Endothelial cell (in vitro differentiated cells): ENCODE data around the gene ETFA. TPM values are rescaled to one million over a fixed set of nuclear protein-coding genes. Genes with fewer than 3 reads are reported as not detected.

Source experiments
- DNase-seq: peaks from one replicate; pipeline ENCODE4 v3.0.0; 2021; ENCODE audit warnings: low spot score
- H3K27ac Mint-ChIP-seq: one replicate; pipeline ENCODE4 v1.8.0; 2021; ENCODE audit warnings: mixed read lengths, inconsistent platforms; ENCODE audit not compliant: unreplicated experiment
- H3K27me3 Mint-ChIP-seq: one replicate; pipeline ENCODE4 v1.8.0; 2021; ENCODE audit warnings: mild to moderate bottlenecking, moderate library complexity, mixed read lengths, inconsistent platforms; ENCODE audit not compliant: unreplicated experiment
- H3K36me3 Mint-ChIP-seq: one replicate; pipeline ENCODE4 v1.8.0; 2021; ENCODE audit warnings: mild to moderate bottlenecking, low read depth, mixed read lengths, inconsistent platforms; ENCODE audit not compliant: unreplicated experiment
- H3K4me1 Mint-ChIP-seq: one replicate; pipeline ENCODE4 v1.8.0; 2021; ENCODE audit warnings: mild to moderate bottlenecking, mixed read lengths, inconsistent platforms; ENCODE audit not compliant: unreplicated experiment
- H3K4me3 Mint-ChIP-seq: one replicate; pipeline ENCODE4 v1.8.0; 2021; ENCODE audit warnings: mild to moderate bottlenecking, mixed read lengths, inconsistent platforms; ENCODE audit not compliant: unreplicated experiment
- H3K9me3 Mint-ChIP-seq: one replicate; pipeline ENCODE4 v1.8.0; 2021; ENCODE audit warnings: mixed read lengths, inconsistent platforms; ENCODE audit not compliant: unreplicated experiment
- CTCF ChIP-seq: fragments of 200-600 bp; sonication (generic); IDR thresholded peaks from one replicate; pipeline ENCODE4 v1.5.0; 2021; ENCODE audit warnings: antibody characterized with exemption; ENCODE audit not compliant: unreplicated experiment
- total RNA-seq: library from RNA; stranded (reverse); fragmentation: NEBNext Ultra II Directional; extraction: Animal tissue kit (Norgen Biotek cat#: 25700); gene quantifications from one replicate; pipeline ENCODE4 v1.2.1, GENCODE V29; 2021; ENCODE audit not compliant: unreplicated experiment

The ETFA gene
- total RNA-seq, 1 donor from 2014 or later = 103 TPM

- Mint-ChIP-seq H3K27ac (no peak overlapping the region), H3K9me3 (no peaks in the 10 kb centered on the region)
Measured at GRCh38 chr15:76209523-76209922, 101.7 kb downstream of the ETFA start.

GRCh38 chr15:76208786-76209424 lies 102.4 kb downstream of the ETFA start:
- Mint-ChIP-seq H3K27ac (no peak overlapping the region), H3K36me3 (peaks cover 21% of the 10 kb centered on the region), H3K27me3 (peaks cover 5% of the 10 kb centered on the region), H3K4me1 (peaks cover 4% of the 10 kb centered on the region), H3K4me3 (no peak overlapping the region), H3K9me3 (no peaks in the 10 kb centered on the region)
- no peak for DNase-seq
- no peak for TF ChIP-seq CTCF

More at GRCh38 chr15:76209523-76209922, 101.7 kb downstream of the ETFA start:
- no peak for DNase-seq
- H3K4me1 Mint-ChIP-seq = peaks cover 4% of the 10 kb centered on the region
- H3K27me3 Mint-ChIP-seq = peaks cover 5% of the 10 kb centered on the region
- H3K36me3 Mint-ChIP-seq = peaks cover 21% of the 10 kb centered on the region
- no peak overlapping the region for H3K4me3 Mint-ChIP-seq
- TF ChIP-seq CTCF = no peak

- Mint-ChIP-seq H3K27ac (no peak overlapping the region), H3K4me3 (no peak overlapping the region), H3K9me3 (no peaks in the 10 kb centered on the region), H3K27me3 (peaks cover 2% of the 10 kb centered on the region), H3K36me3 (peaks cover 17% of the 10 kb centered on the region), H3K4me1 (peaks cover 4% of the 10 kb centered on the region)
- TF ChIP-seq CTCF = no peak
- DNase-seq = no peak
Measured at GRCh38 chr15:76208084-76208785, 103.0 kb downstream of the ETFA start.

GRCh38 chr15:76206325-76206976 lies 104.8 kb downstream of the ETFA start:
- no peak overlapping the region for H3K27ac Mint-ChIP-seq
- peaks cover 4% of the 10 kb centered on the region for H3K4me1 Mint-ChIP-seq
- H3K36me3 Mint-ChIP-seq = peaks cover 9% of the 10 kb centered on the region
- peaks cover 2% of the 10 kb centered on the region for H3K27me3 Mint-ChIP-seq
- no peak overlapping the region for H3K4me3 Mint-ChIP-seq
- no peaks in the 10 kb centered on the region for H3K9me3 Mint-ChIP-seq
- no peak for TF ChIP-seq CTCF
- no peak for DNase-seq
